Lower leg skin (tissue), 3 donors: ENCODE results near the gene ADGRF5.

ENCODE experiments used
- CTCF ChIP-seq, 3 donors: fragments of 450-650 bp; IDR thresholded peaks; one replicate each; pipeline ENCODE4 v1.5.1; 2016; ENCODE audit warnings: antibody characterized with exemption in 3 of 3, mild to moderate bottlenecking in 3 of 3, moderate library complexity in 2 of 3
- POLR2A ChIP-seq, 2 donors: fragments of 450-650 bp; IDR thresholded peaks; one replicate each; pipeline ENCODE4 v1.6.1; 2016 to 2017; ENCODE audit warnings: antibody characterized with exemption in 2 of 2, mild to moderate bottlenecking in 1 of 2, moderate library complexity in 1 of 2

GRCh38 chr6:46903175-46903574 is 18.6 kb downstream of the ADGRF5 start:
- no peak for TF ChIP-seq CTCF (IDR thresholded peaks at IDR 0.05)
- no peak for TF ChIP-seq POLR2A (IDR thresholded peaks at IDR 0.05)
